ENCODE data around the gene FRAT2.
"Not testable (repeated sequence)": the region's sequence is repeated elsewhere in the genome, so short reads cannot be mapped to it uniquely, and the experiment has no call there.

The FRAT2 gene

GRCh38 chr10:97291357-97292096 lies 43.0 kb downstream of the FRAT2 start:
- DNase-seq (ENCODE audit: low read depth in 2 of 2), result no peak

- DNase-seq (ENCODE audit: low read depth in 2 of 2), result not testable (repeated sequence)
These were observed 43.8 kb downstream of the FRAT2 start for GRCh38 chr10:97290576-97291356.

GRCh38 chr10:97290076-97290475 lies 44.5 kb downstream of the FRAT2 start:
- not testable (repeated sequence) for DNase-seq (ENCODE audit: low read depth in 2 of 2)

Measured in stimulated activated CD8-positive, alpha-beta memory T cell treated with anti-CD3 and anti-CD28 coated beads, Interleukin-7, amount 100 ng/mL, for 4 hours (primary cell).